ENCODE data around the gene PAPSS2.
"Not testable (repeated sequence)": the region's sequence is repeated elsewhere in the genome, so short reads cannot be mapped to it uniquely, and the experiment has no call there.

PAPSS2 gene

GRCh38 chr10:87712913-87713616 is 53.4 kb downstream of the PAPSS2 start:
- DNase-seq = no peak

GRCh38 chr10:87713707-87714106 is 54.0 kb downstream of the PAPSS2 start:
- no peak for DNase-seq

DNA sequence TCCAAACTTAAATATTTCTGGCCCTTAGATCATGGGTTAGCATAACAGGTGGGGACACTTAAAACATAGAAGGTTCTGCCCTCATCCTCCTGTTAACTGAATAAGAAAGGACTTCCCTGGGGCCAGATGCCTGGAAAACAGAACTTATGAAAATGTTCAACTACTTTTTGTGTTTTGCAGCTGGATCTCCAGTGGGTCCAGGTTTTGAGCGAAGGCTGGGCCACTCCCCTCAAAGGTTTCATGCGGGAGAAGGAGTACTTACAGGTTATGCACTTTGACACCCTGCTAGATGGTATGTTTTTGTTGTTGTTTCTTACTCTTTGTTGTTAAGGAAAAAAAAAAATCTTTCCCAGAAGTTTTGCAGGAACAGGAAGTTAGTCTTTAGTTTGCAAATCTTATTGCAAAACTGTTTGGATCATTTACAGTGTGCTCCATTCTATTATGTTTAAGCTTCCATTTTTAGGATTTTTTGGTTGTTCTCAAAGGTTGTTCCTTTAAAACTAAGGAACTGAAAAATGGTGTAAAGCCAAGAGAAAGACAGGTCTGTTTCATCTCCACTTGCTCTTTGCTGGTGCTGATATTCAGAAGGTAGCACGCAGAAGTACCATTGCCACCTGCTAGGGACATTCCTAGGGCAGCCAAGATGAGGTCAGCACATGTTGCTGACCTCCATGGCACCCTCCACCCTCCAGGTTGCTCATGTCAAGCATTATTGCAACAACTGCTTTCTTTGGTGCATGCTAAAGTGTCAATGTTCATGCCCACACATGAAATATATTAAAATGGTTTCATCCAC is 56.1 kb downstream of the PAPSS2 start:
- DNase-seq = no peak

GRCh38 chr10:87716348-87716670 is 56.6 kb downstream of the PAPSS2 start:
- DNase-seq = no peak

DNA sequence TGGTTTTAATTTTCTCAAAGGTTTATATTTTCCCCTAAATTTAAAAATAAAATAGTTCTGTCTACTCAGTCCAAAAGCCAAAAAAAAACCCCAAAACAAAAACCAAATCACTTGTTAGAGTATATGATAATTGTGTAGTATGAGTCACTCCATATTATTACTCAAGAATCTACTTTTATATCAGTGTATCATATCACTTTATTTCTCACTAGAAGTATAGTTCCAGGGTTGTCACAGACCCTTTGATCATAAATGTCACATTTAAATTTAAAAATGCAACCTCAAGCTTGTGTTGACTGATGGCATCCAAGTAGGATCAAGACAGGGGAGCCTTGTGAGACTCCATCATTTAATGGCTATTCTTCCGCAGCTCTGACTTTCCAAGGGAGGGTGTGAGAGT is 61.0 kb downstream of the PAPSS2 start:
- DNase-seq = no peak

- DNase-seq = no peak
These were observed 62.1 kb downstream of the PAPSS2 start for GRCh38 chr10:87721781-87722180.

DNA sequence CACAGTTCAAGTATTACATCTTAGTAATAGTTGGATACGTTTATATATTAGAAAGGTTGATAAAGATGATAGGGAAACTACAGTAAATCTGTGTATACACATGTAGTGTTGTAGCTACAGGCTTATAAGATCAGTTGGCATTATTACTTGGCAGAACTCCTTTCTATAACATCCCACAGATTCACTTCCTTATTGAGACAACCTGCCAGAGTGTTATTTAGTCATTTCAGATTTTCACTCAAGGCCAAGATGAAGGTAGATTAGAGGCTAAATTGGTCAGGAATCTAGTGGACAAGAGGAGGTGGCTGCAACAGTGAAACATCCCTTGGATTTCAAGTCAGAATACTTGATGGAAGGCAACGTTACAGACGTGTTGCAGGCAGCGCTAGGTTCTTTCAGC is 63.0 kb downstream of the PAPSS2 start:
- no peak for DNase-seq

GRCh38 chr10:87723500-87723899 is 63.8 kb downstream of the PAPSS2 start:
- DNase-seq = no peak

DNA sequence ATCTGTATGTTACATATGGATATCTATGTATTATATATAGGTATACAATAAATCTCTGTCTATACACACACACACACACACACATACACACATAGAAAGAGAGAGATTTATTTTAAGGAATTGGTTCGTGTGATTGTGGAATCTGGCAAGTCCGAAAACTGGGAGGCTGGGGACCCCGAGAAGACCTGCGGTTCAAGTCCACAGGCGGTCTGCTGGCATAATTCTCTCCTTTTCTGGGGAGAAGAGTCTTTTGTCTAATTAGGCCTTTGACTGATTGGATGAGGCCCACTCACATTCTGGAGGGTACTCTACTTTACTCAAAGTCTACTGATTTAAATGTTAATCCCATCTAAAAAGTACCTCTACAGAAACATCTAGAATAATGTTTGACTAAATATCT is 65.1 kb downstream of the PAPSS2 start:
- DNase-seq = no peak

- no peak for DNase-seq
These were observed 70.3 kb downstream of the PAPSS2 start for GRCh38 chr10:87729940-87730339.

GRCh38 chr10:87733081-87733480 is 73.4 kb downstream of the PAPSS2 start:
- no peak for DNase-seq

- DNase-seq = no peak
These were observed 75.5 kb downstream of the PAPSS2 start for GRCh38 chr10:87734987-87735827.

GRCh38 chr10:87738253-87738652 is 78.6 kb downstream of the PAPSS2 start:
- not testable (repeated sequence) for DNase-seq

- no peak for DNase-seq
These were observed 80.0 kb downstream of the PAPSS2 start for GRCh38 chr10:87739703-87740102.

DNA sequence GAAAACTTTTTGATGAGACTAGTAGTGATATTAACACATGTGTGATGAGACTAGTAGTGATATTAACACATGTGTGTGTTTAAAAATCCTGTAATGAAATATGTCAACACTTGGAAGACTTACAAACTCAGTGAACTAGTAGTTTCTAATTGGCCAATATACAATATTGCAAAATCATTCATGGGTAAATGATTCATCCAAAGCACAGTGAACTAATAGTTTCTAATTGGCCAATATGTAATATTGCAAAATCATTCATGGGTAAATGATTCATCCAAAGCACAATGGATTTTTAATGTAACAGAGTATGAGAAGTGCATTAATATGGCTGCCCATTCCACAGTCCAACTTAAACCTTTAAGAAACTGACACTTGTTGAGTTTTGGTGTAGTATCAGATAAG is 80.6 kb downstream of the PAPSS2 start:
- no peak for DNase-seq

- not testable (repeated sequence) for DNase-seq
These were observed 83.4 kb downstream of the PAPSS2 start for GRCh38 chr10:87742992-87743610.

GRCh38 chr10:87744606-87745005 is 84.9 kb downstream of the PAPSS2 start:
- DNase-seq = no peak

DNA sequence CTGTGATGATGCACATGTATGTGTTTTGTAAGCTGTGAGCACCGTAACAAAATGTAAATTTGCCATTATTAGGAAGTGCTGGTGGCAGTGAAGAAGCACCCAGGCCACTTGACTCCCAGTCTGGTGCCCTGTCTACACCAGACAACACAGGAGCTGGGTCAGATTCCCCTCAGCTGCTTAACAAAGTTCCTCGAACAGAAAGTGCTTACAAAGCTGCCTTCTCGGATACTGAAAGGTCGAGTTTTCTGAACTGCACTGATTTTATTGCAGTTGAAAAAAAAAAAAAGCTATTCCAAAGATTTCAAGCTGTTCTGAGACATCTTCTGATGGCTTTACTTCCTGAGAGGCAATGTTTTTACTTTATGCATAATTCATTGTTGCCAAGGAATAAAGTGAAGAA is 87.2 kb downstream of the PAPSS2 start:
- no peak for DNase-seq

GRCh38 chr10:87748244-87748643 is 88.6 kb downstream of the PAPSS2 start:
- not testable (repeated sequence) for DNase-seq

DNA sequence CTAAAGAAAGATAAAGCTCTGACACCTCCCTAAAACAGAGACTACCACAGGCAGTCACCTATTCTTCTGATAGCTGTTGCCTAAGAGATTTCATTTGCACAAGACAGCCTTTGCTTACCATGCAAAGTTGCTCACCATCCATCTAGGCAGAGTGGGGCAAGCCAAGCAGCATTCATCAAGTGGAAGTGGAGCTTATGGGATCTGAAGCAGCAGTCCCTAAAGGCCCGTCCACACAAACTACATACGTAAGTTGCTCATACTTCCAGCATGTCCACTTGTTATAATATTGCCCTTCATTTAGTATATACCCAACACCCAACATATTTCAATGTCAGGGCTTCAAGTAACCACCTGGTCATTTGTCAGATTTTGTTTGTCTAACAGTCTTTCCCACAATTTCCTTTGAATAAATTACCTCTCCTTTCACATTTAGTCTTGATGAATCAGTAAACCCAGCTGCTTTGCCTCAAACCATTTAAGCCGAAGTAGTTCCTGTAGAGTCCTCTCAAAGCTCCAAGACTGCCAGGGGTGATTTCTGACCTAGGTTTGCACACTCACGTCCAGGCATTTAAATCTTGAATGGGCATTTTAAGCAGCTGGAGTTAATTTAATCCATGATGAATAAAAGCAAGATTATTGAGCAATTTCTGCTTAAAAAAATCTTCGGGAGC is 90.5 kb downstream of the PAPSS2 start:
- no peak for DNase-seq

DNA sequence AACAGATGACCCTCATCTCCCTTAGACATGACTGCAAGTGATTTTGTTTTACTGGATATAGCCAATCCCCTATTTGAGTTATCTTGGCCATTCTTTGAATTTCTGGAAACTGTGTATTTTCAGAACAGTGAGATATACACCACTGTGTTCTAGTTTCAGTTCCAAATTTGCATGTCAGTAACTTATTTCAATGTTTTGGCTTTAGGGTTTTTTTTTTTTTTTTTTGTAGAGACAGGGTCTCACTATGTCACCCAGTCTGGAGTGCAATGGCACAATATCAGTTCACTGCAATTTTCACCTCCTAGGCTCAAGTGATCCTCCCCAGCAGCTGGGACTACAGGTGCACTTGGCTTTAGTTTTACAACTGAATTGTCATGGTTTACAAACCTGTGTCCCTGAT is 91.1 kb downstream of the PAPSS2 start:
- no peak for DNase-seq

GRCh38 chr10:87751274-87751673 is 91.6 kb downstream of the PAPSS2 start:
- DNase-seq = no peak

- no peak for DNase-seq
These were observed 92.9 kb downstream of the PAPSS2 start for GRCh38 chr10:87752566-87752965.
